GM18505 (cell line): Measurements from ENCODE around the gene CHN2.
"Not testable (repeated sequence)": the region's sequence is repeated elsewhere in the genome, so short reads cannot be mapped to it uniquely, and the experiment has no call there.

Experiments used
- ATAC-seq: cut with Tn5 transposase; IDR thresholded peaks from one replicate; pipeline ENCODE4 v1.9.1; 2021; ENCODE audit not compliant: unreplicated experiment
- POLR2A ChIP-seq: IDR thresholded peaks from 4 replicates; pipeline ENCODE4 v1.6.1; 2011; ENCODE audit warnings: borderline replicate concordance; ENCODE audit not compliant: insufficient read depth, insufficient read length; ENCODE audit errors: extremely low read depth

CHN2 gene

GRCh38 chr7:29248713-29249382 is 54.3 kb downstream of the CHN2 start:
- no peak for ATAC-seq
- no peak for TF ChIP-seq POLR2A

- no peak for TF ChIP-seq POLR2A
- ATAC-seq: no peak
Observed at GRCh38 chr7:29249383-29249750, 54.8 kb downstream of the CHN2 start.

- no peak for ATAC-seq
Observed at GRCh38 chr7:29249860-29250259, 55.3 kb downstream of the CHN2 start.

GRCh38 chr7:29253225-29253624 is 58.6 kb downstream of the CHN2 start:
- ATAC-seq: no peak
- TF ChIP-seq POLR2A: no peak

More at GRCh38 chr7:29249860-29250259, 55.3 kb downstream of the CHN2 start:
- no peak for TF ChIP-seq POLR2A

- ATAC-seq: no peak
- TF ChIP-seq POLR2A: no peak
Observed at GRCh38 chr7:29254591-29254990, 60.0 kb downstream of the CHN2 start.

GRCh38 chr7:29255199-29255878 is 60.8 kb downstream of the CHN2 start:
- TF ChIP-seq POLR2A: no peak
- no peak for ATAC-seq

- no peak for TF ChIP-seq POLR2A
- no peak for ATAC-seq
Observed at GRCh38 chr7:29255906-29256692, 61.5 kb downstream of the CHN2 start.

GRCh38 chr7:29256693-29257002 is 62.1 kb downstream of the CHN2 start:
- ATAC-seq: no peak
- TF ChIP-seq POLR2A: no peak

- ATAC-seq: no peak
- TF ChIP-seq POLR2A: no peak
Observed at GRCh38 chr7:29258951-29259350, 64.4 kb downstream of the CHN2 start.

GRCh38 chr7:29262191-29262917 is 67.8 kb downstream of the CHN2 start:
- ATAC-seq: no peak
- TF ChIP-seq POLR2A: no peak

- ATAC-seq: not testable (repeated sequence)
Observed at GRCh38 chr7:29263601-29264207, 69.1 kb downstream of the CHN2 start.

- TF ChIP-seq POLR2A: no peak
- no peak for ATAC-seq
Observed at GRCh38 chr7:29265208-29265923, 70.8 kb downstream of the CHN2 start.
